ENCODE results near the gene ATP1B1. TPM values are rescaled to one million over a fixed set of nuclear protein-coding genes. Genes with fewer than 3 reads are reported as not detected.

ATP1B1 gene
- total RNA-seq: 8.3 TPM
- 10 to 100 TPM; 16.9 to 26.6 (median 21.3) TPM for polyA plus RNA-seq (ENCODE audit: insufficient read depth in 1 of 8, insufficient read length in 8 of 8, low replicate concordance in 1 of 8)
- long read RNA-seq, donor 1, partial matches to known transcripts: 0 of 2 reads
- long read RNA-seq, donor 1, other reads (novel, unspliced or antisense): 0 of 2 reads
- long read RNA-seq, donor 2: 0 reads
- long read RNA-seq, donor 3, partial matches to known transcripts: 0 of 2 reads
- long read RNA-seq, donor 3, other reads (novel, unspliced or antisense): 0 of 2 reads
- long read RNA-seq, donor 4, partial matches to known transcripts: 0 of 3 reads
- long read RNA-seq, donor 4, other reads (novel, unspliced or antisense): 0 of 3 reads
- long read RNA-seq, donor 5, partial matches to known transcripts: 15 of 16 reads
- long read RNA-seq, donor 5, other reads (novel, unspliced or antisense): 0 of 16 reads
- long read RNA-seq, donor 6, transcript ATP1B1-201 (6 exons, 1,883 nt): major isoform, 13 of 13 reads
- long read RNA-seq, donor 6, partial matches to known transcripts: 0 of 13 reads
- long read RNA-seq, donor 6, other reads (novel, unspliced or antisense): 0 of 13 reads
- long read RNA-seq, donor 7, transcript ATP1B1-201 (6 exons, 1,883 nt): major isoform, 8 of 99 reads
- long read RNA-seq, donor 7, partial matches to known transcripts: 91 of 99 reads
- long read RNA-seq, donor 7, other reads (novel, unspliced or antisense): 0 of 99 reads
- long read RNA-seq, donor 8, transcript ATP1B1-201 (6 exons, 1,883 nt): major isoform, 6 of 6 reads
- long read RNA-seq, donor 8, partial matches to known transcripts: 0 of 6 reads
- long read RNA-seq, donor 8, other reads (novel, unspliced or antisense): 0 of 6 reads
- long read RNA-seq, donor 9, partial matches to known transcripts: 0 of 3 reads
- long read RNA-seq, donor 9, other reads (novel, unspliced or antisense): 0 of 3 reads
- long read RNA-seq, donor 10, transcript ATP1B1-201 (6 exons, 1,883 nt): major isoform, 11 of 11 reads
- long read RNA-seq, donor 10, partial matches to known transcripts: 0 of 11 reads
- long read RNA-seq, donor 10, other reads (novel, unspliced or antisense): 0 of 11 reads
- long read RNA-seq, donor 11, partial matches to known transcripts: 0 of 3 reads
- long read RNA-seq, donor 11, other reads (novel, unspliced or antisense): 0 of 3 reads

GRCh38 chr1:169106095-169106920 is at the start of gene ATP1B1:
Gene ATP1B1 (plus strand): TSS chr1:169106690. CDS start chr1:169106830, 140 bp downstream.
- Histone ChIP-seq H3K4me1 (ENCODE audit: control insufficient read depth, insufficient read depth, low read length) (peaks cover 27% of the 10 kb centered on the region), H3K27me3 (ENCODE audit: control insufficient read depth, insufficient read depth, low read length) (peaks cover 15% of the 10 kb centered on the region), H3K9me3 (replicated peaks; ENCODE audit: control insufficient read depth, low read depth, low read length) (no peaks in the 10 kb centered on the region), H3K27ac (ENCODE audit: low read length) (peak within 1 kb of the TSS; percentile 94), H3K4me3 (ENCODE audit: low read length) (peak within 1 kb of the TSS; percentile 95), H3K36me3 (ENCODE audit: control insufficient read depth, insufficient read depth, low read length) (no peaks in the 10 kb centered on the region)
- DNase-seq: peak; percentile 92
- WGBS (ENCODE audit: insufficient coverage): under 1% methylated on average over 86 of the region's 100 CpGs

GRCh38 chr1:169059421-169059820 is 47.1 kb upstream of the ATP1B1 start:
- H3K27ac ChIP-seq (ENCODE audit: low read length): no peak overlapping the region
- no peaks in the 10 kb centered on the region for H3K36me3 ChIP-seq (ENCODE audit: control insufficient read depth, insufficient read depth, low read length)
- DNase-seq: peak; percentile 66
- peaks cover 10% of the 10 kb centered on the region for H3K4me1 ChIP-seq (ENCODE audit: control insufficient read depth, insufficient read depth, low read length)
- H3K9me3 ChIP-seq (replicated peaks; ENCODE audit: control insufficient read depth, low read depth, low read length): peaks cover 6% of the 10 kb centered on the region
- H3K4me3 ChIP-seq (ENCODE audit: low read length): no peak overlapping the region
- no peaks in the 10 kb centered on the region for H3K27me3 ChIP-seq (ENCODE audit: control insufficient read depth, insufficient read depth, low read length)
- WGBS (ENCODE audit: insufficient coverage): 33% methylated on average over 1 of the region's 1 CpG

- Histone ChIP-seq H3K4me1 (ENCODE audit: control insufficient read depth, insufficient read depth, low read length) (peaks cover 10% of the 10 kb centered on the region), H3K9me3 (replicated peaks; ENCODE audit: control insufficient read depth, low read depth, low read length) (peaks cover 6% of the 10 kb centered on the region), H3K36me3 (ENCODE audit: control insufficient read depth, insufficient read depth, low read length) (no peaks in the 10 kb centered on the region), H3K27me3 (ENCODE audit: control insufficient read depth, insufficient read depth, low read length) (no peaks in the 10 kb centered on the region), H3K4me3 (ENCODE audit: low read length) (no peak overlapping the region), H3K27ac (ENCODE audit: low read length) (peak overlapping the region; percentile 49)
- DNase-seq: peak; percentile 90
- 29% methylated on average over 5 of the region's 9 CpGs for WGBS (ENCODE audit: insufficient coverage)
Measured at GRCh38 chr1:169060043-169060722, 46.3 kb upstream of the ATP1B1 start.

- DNase-seq: peak; percentile 93
- Histone ChIP-seq H3K4me3 (ENCODE audit: low read length) (no peak overlapping the region), H3K4me1 (ENCODE audit: control insufficient read depth, insufficient read depth, low read length) (peaks cover 10% of the 10 kb centered on the region), H3K9me3 (replicated peaks; ENCODE audit: control insufficient read depth, low read depth, low read length) (peaks cover 6% of the 10 kb centered on the region), H3K27me3 (ENCODE audit: control insufficient read depth, insufficient read depth, low read length) (no peaks in the 10 kb centered on the region), H3K36me3 (ENCODE audit: control insufficient read depth, insufficient read depth, low read length) (no peaks in the 10 kb centered on the region), H3K27ac (ENCODE audit: low read length) (peak overlapping the region; percentile 49)
- 21% methylated on average over 2 of the region's 4 CpGs for WGBS (ENCODE audit: insufficient coverage)
Measured at GRCh38 chr1:169060919-169061639, 45.4 kb upstream of the ATP1B1 start.

GRCh38 chr1:169062152-169062551 is 44.3 kb upstream of the ATP1B1 start:
- Histone ChIP-seq H3K27ac (ENCODE audit: low read length) (no peak overlapping the region), H3K4me3 (ENCODE audit: low read length) (no peak overlapping the region), H3K9me3 (replicated peaks; ENCODE audit: control insufficient read depth, low read depth, low read length) (peaks cover 9% of the 10 kb centered on the region), H3K27me3 (ENCODE audit: control insufficient read depth, insufficient read depth, low read length) (no peaks in the 10 kb centered on the region), H3K36me3 (ENCODE audit: control insufficient read depth, insufficient read depth, low read length) (no peaks in the 10 kb centered on the region), H3K4me1 (ENCODE audit: control insufficient read depth, insufficient read depth, low read length) (peaks cover 10% of the 10 kb centered on the region)
- DNase-seq: no peak

- 90% methylated on average over 4 of the region's 7 CpGs for WGBS (ENCODE audit: insufficient coverage)
- H3K27me3 ChIP-seq (ENCODE audit: control insufficient read depth, insufficient read depth, low read length): no peaks in the 10 kb centered on the region
- no peak overlapping the region for H3K27ac ChIP-seq (ENCODE audit: low read length)
- peaks cover 9% of the 10 kb centered on the region for H3K9me3 ChIP-seq (replicated peaks; ENCODE audit: control insufficient read depth, low read depth, low read length)
- no peak for DNase-seq
- peaks cover 10% of the 10 kb centered on the region for H3K4me1 ChIP-seq (ENCODE audit: control insufficient read depth, insufficient read depth, low read length)
- H3K4me3 ChIP-seq (ENCODE audit: low read length): no peak overlapping the region
- no peaks in the 10 kb centered on the region for H3K36me3 ChIP-seq (ENCODE audit: control insufficient read depth, insufficient read depth, low read length)
Measured at GRCh38 chr1:169064103-169064502, 42.4 kb upstream of the ATP1B1 start.

- no CpG with 5 or more reads among the region's 2 CpGs for WGBS (ENCODE audit: insufficient coverage)
- H3K36me3 ChIP-seq (ENCODE audit: control insufficient read depth, insufficient read depth, low read length): no peaks in the 10 kb centered on the region
- H3K9me3 ChIP-seq (replicated peaks; ENCODE audit: control insufficient read depth, low read depth, low read length): peaks cover 4% of the 10 kb centered on the region
- no peaks in the 10 kb centered on the region for H3K4me1 ChIP-seq (ENCODE audit: control insufficient read depth, insufficient read depth, low read length)
- no peaks in the 10 kb centered on the region for H3K27me3 ChIP-seq (ENCODE audit: control insufficient read depth, insufficient read depth, low read length)
- H3K27ac ChIP-seq (ENCODE audit: low read length): no peak overlapping the region
- peak; percentile 37 for DNase-seq
- H3K4me3 ChIP-seq (ENCODE audit: low read length): no peak overlapping the region
Measured at GRCh38 chr1:169070547-169070946, 35.9 kb upstream of the ATP1B1 start.

- Histone ChIP-seq H3K27ac (ENCODE audit: low read length) (no peak overlapping the region), H3K9me3 (replicated peaks; ENCODE audit: control insufficient read depth, low read depth, low read length) (peaks cover 4% of the 10 kb centered on the region), H3K4me3 (ENCODE audit: low read length) (no peak overlapping the region), H3K4me1 (ENCODE audit: control insufficient read depth, insufficient read depth, low read length) (no peaks in the 10 kb centered on the region), H3K27me3 (ENCODE audit: control insufficient read depth, insufficient read depth, low read length) (no peaks in the 10 kb centered on the region), H3K36me3 (ENCODE audit: control insufficient read depth, insufficient read depth, low read length) (no peaks in the 10 kb centered on the region)
- DNase-seq: no peak
- 67% methylated on average over 1 of the region's 3 CpGs for WGBS (ENCODE audit: insufficient coverage)
Measured at GRCh38 chr1:169070958-169071357, 35.5 kb upstream of the ATP1B1 start.
